Esophagus (tissue), 2 donors: Measurements from ENCODE around the gene SCAF4. TPM values are rescaled to one million over a fixed set of nuclear protein-coding genes. Genes with fewer than 3 reads are reported as not detected.
"Not testable (repeated sequence)": the region's sequence is repeated elsewhere in the genome, so short reads cannot be mapped to it uniquely, and the experiment has no call there.

ENCODE experiments used
- H3K27ac ChIP-seq, 2 donors: one replicate each; pipeline ENCODE4 v1.5.1; 2013; ENCODE audit warnings: low read depth in 2 of 2, mild to moderate bottlenecking in 2 of 2, inconsistent platforms in 1 of 2, low read length in 1 of 2, moderate library complexity in 1 of 2
- H3K27me3 ChIP-seq, 2 donors: one replicate each; pipeline ENCODE4 v1.6.1; 2013; ENCODE audit warnings: low read length in 2 of 2, control low read depth in 1 of 2, mild to moderate bottlenecking in 1 of 2; ENCODE audit not compliant: insufficient read depth in 2 of 2, control insufficient read depth in 1 of 2
- H3K36me3 ChIP-seq, 2 donors: one replicate each; pipeline ENCODE4 v1.6.1; 2013; ENCODE audit warnings: low read length in 1 of 2; ENCODE audit not compliant: control insufficient read depth in 2 of 2, insufficient read depth in 2 of 2
- H3K4me1 ChIP-seq, 2 donors: one replicate each; pipeline ENCODE4 v1.6.1; 2013; ENCODE audit warnings: low read length in 1 of 2; ENCODE audit not compliant: control insufficient read depth in 2 of 2, insufficient read depth in 2 of 2
- H3K4me3 ChIP-seq, 2 donors: one replicate each; pipeline ENCODE4 v1.5.1; 2013; ENCODE audit warnings: low read length in 2 of 2, mild to moderate bottlenecking in 2 of 2, low read depth in 1 of 2, moderate library complexity in 1 of 2
- H3K9me3 ChIP-seq, 2 donors: one replicate each; pipeline ENCODE4 v1.6.1; 2013; ENCODE audit warnings: mild to moderate bottlenecking in 2 of 2, low read depth in 1 of 2, low read length in 1 of 2, moderate library complexity in 1 of 2; ENCODE audit not compliant: control insufficient read depth in 2 of 2, insufficient read depth in 1 of 2
- WGBS, 2 donors: extraction: QIAGEN DNeasy Blood & Tissue Kit; methylation state at CpG; one replicate each; pipeline ENCODE4 v1.1.7; 2013; 5-methylcytosine and 5-hydroxymethylcytosine counted together
- polyA plus RNA-seq, 2 donors: library from polyadenylated mRNA; stranded (reverse); fragments of 200-250 nt; gene quantifications; one replicate each; pipeline ENCODE4 v1.2.3, GENCODE V29; 2013
- donor health status: healthy with polysubstance abuse.
- donor health status: Bipolar disorder and iron deficiency.

Gene SCAF4
- polyA plus RNA-seq, 2 donors, result 9.7 to 10.5 TPM

DNA sequence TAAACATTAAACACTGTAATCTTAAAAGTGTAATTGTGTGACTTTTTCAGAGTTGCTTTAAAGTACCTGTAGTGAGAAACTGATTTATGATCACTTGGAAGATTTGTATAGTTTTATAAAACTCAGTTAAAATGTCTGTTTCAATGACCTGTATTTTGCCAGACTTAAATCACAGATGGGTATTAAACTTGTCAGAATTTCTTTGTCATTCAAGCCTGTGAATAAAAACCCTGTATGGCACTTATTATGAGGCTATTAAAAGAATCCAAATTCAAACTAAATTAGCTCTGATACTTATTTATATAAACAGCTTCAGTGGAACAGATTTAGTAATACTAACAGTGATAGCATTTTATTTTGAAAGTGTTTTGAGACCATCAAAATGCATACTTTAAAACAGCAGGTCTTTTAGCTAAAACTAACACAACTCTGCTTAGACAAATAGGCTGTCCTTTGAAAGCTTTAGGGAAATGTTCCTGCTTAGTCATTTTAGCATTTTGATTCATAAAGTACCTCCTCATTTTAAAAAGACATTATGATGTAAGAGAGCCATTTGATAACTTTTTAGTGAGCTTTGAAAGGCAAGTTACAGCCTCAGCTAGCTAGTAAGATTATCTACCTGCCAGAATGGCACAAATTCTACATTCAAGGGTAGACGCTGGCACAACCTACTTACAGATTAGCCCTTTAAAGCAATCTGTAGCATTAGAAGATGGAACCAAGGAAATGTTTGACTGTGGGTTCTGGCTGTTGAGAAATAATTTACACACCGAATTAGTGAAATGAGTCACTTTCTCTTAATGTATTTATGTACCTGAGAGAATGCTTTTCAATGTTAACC lies 63.0 kb downstream of the SCAF4 start:
- Histone ChIP-seq H3K9me3 (no peaks in the 10 kb centered on the region), H3K4me3 (no peak overlapping the region), H3K36me3 (peaks cover 3 to 15% of the 10 kb centered on the region in 2 donors), H3K4me1 (peaks cover 0 to 3% of the 10 kb centered on the region in 2 donors), H3K27ac (no peak overlapping the region), H3K27me3 (no peaks in the 10 kb centered on the region)
- 48 to 62% methylated on average over 2 of the region's 2 CpGs for WGBS, 2 donors

- Histone ChIP-seq H3K9me3 (no peaks in the 10 kb centered on the region), H3K27me3 (no peaks in the 10 kb centered on the region), H3K4me3 (no peak overlapping the region), H3K36me3 (peaks cover 3 to 17% of the 10 kb centered on the region in 2 donors), H3K4me1 (peaks cover 0 to 3% of the 10 kb centered on the region in 2 donors), H3K27ac (no peak overlapping the region)
These were observed 64.3 kb downstream of the SCAF4 start for GRCh38 chr21:31667639-31668038.

- Histone ChIP-seq H3K4me3 (no peak overlapping the region), H3K4me1 (peaks cover 0 to 3% of the 10 kb centered on the region in 2 donors), H3K27ac (no peak overlapping the region), H3K27me3 (no peaks in the 10 kb centered on the region), H3K9me3 (no peaks in the 10 kb centered on the region), H3K36me3 (peaks cover 3 to 16% of the 10 kb centered on the region in 2 donors)
- WGBS, 2 donors, result 60 to 78% methylated on average over 5 of the region's 5 CpGs
These were observed 64.8 kb downstream of the SCAF4 start for GRCh38 chr21:31667132-31667531.

DNA sequence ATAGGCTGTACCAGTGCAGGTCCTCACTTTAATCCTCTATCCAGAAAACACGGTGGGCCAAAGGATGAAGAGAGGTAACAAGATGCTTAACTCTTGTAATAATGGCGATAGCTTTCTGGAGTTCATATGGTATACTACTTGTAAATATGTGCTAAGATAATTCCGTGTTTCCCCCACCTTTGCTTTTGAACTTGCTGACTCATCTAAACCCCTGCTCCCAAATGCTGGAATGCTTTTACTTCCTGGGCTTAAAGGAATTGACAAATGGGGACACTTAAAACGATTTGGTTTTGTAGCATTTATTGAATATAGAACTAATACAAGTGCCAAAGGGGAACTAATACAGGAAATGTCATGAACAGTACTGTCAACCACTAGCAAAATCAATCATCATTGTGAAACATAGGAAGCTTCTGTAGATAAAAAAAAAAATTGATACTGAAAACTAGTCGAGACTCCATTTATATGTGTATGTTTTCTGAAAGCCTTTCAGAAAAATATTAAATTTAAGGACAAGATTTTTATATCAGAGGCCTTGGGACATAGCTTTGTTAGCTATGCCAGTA lies 65.4 kb downstream of the SCAF4 start:
- H3K36me3 ChIP-seq, result peaks cover 3 to 10% of the 10 kb centered on the region in 2 donors
- H3K27me3 ChIP-seq, result no peaks in the 10 kb centered on the region
- peaks cover 0 to 3% of the 10 kb centered on the region in 2 donors for H3K4me1 ChIP-seq
- H3K9me3 ChIP-seq, result no peaks in the 10 kb centered on the region
- H3K27ac ChIP-seq, result no peak overlapping the region
- WGBS, 2 donors, result 51 to 58% methylated on average over 5 of the region's 5 CpGs
- H3K4me3 ChIP-seq, result no peak overlapping the region

DNA sequence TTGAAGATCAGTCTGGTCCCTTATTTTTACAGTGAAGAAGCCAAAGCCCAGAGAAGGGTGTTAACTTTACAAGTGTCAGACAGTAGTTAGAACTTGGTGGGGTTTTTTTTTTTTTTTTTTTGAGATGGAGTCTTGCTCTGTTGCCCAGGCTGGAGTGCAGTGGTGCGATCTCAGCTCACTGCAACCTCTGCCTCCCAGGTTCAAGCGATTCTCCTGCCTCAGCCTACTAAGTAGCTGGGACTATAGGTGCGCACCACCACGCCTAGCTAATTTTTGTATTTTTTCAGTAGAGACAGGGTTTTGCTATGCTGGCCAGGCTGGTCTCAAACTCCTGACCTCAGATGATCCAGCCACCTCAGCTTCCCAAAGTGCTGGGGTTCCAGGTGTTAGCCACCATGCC lies 66.0 kb downstream of the SCAF4 start:
- H3K36me3 ChIP-seq, H3K27me3 ChIP-seq, H3K4me3 ChIP-seq, H3K4me1 ChIP-seq, H3K27ac ChIP-seq, H3K9me3 ChIP-seq: not testable (repeated sequence)
- 97% methylated on average over 3 to 4 of the region's 4 CpGs for whole genome bisulfite sequencing, 2 donors

- 60 to 68% methylated on average over 8 of the region's 8 CpGs for WGBS, 2 donors
- Histone ChIP-seq H3K36me3 (peaks cover 3 to 6% of the 10 kb centered on the region in 2 donors), H3K4me3 (no peak overlapping the region), H3K27me3 (no peaks in the 10 kb centered on the region), H3K9me3 (no peaks in the 10 kb centered on the region), H3K4me1 (peaks cover 0 to 3% of the 10 kb centered on the region in 2 donors), H3K27ac (peak overlapping the region in 1 of 2 donors; percentile 6)
These were observed 66.5 kb downstream of the SCAF4 start for GRCh38 chr21:31665397-31665796.

- H3K27me3 ChIP-seq, result no peaks in the 10 kb centered on the region
- peaks cover 0 to 3% of the 10 kb centered on the region in 2 donors for H3K4me1 ChIP-seq
- no peak overlapping the region for H3K4me3 ChIP-seq
- H3K36me3 ChIP-seq, result peaks cover 0 to 6% of the 10 kb centered on the region in 2 donors
- H3K27ac ChIP-seq, result no peak overlapping the region
- WGBS, 2 donors, result 89 to 90% methylated on average over 7 of the region's 7 CpGs
- no peaks in the 10 kb centered on the region for H3K9me3 ChIP-seq
These were observed 68.2 kb downstream of the SCAF4 start for GRCh38 chr21:31663584-31664249.

- Histone ChIP-seq H3K27ac (peak overlapping the region in 1 of 2 donors; percentile 93), H3K4me3 (peak overlapping the region; percentile 79 to 95), H3K27me3 (no peaks in the 10 kb centered on the region), H3K9me3 (no peaks in the 10 kb centered on the region), H3K36me3 (peaks cover 0 to 6% of the 10 kb centered on the region in 2 donors), H3K4me1 (peaks cover 2 to 3% of the 10 kb centered on the region in 2 donors)
- WGBS, 2 donors, result 11 to 18% methylated on average over 8 of the region's 8 CpGs
These were observed 71.3 kb downstream of the SCAF4 start for GRCh38 chr21:31660591-31660990.

GRCh38 chr21:31660259-31660565 lies 71.7 kb downstream of the SCAF4 start:
- Histone ChIP-seq H3K4me3 (peak overlapping the region; percentile 79 to 95), H3K4me1 (peaks cover 0 to 2% of the 10 kb centered on the region in 2 donors), H3K36me3 (peaks cover 0 to 3% of the 10 kb centered on the region in 2 donors), H3K9me3 (no peaks in the 10 kb centered on the region), H3K27me3 (no peaks in the 10 kb centered on the region), H3K27ac (peak overlapping the region; percentile 92 to 93)
- WGBS, 2 donors, result 0 to 1% methylated on average over 12 of the region's 12 CpGs
